HCT116 (cell line): ENCODE data around the gene HEATR5A. TPM values are rescaled to one million over a fixed set of nuclear protein-coding genes. Genes with fewer than 3 reads are reported as not detected.
A peak's percentile ranks its signal among the peaks of the same experiment; 100 is the strongest.

Source experiments
- ATAC-seq: fragments of 200-7000 bp; cut with Tn5 transposase; 2 replicates; pipeline ENCODE4 v1.9.1; 2020; ENCODE audit warnings: mild to moderate bottlenecking, moderate library complexity
- BruUV-seq: library from RNA; stranded (reverse); fragments of 400-500 nt; replicated peaks from 2 replicates; lab custom pipeline; 2021; lab: Mats Ljungman, UMichigan
- CTCF ChIA-PET: fragments of 300-600 bp; sonication (Branson Sonifier 250); formaldehyde crosslinking; loops from one replicate; lab custom pipeline; 2021; ENCODE audit warnings: antibody characterized with exemption; lab: Charles Lee
- POLR2A ChIA-PET: fragments of 300-600, 350-600 bp; sonication (Branson Sonifier 250); formaldehyde crosslinking; loops from one replicate; lab custom pipeline; 2021; ENCODE audit warnings: antibody characterized with exemption; lab: Charles Lee
- RAD21 ChIA-PET, 2 experiments: fragments of 300-600 bp; sonication (Branson Sonifier 250); formaldehyde crosslinking; loops; one replicate each; lab custom pipeline; 2023; ENCODE audit warnings: low total read pairs in 2 of 2; ENCODE audit not compliant: uncharacterized antibody in 2 of 2, unreplicated experiment in 2 of 2, low non-redundant PET in 1 of 2; lab: Charles Lee
- DNase-seq: peaks from one replicate; pipeline ENCODE4 v3.0.0-alpha.2; 2010; ENCODE audit warnings: low read depth, low spot score
- H2AFZ ChIP-seq: fragments of 200-600 bp; shearing (Covaris generic), sonication (generic); 2 replicates; pipeline ENCODE4 v1.6.1; 2017; ENCODE audit warnings: low read depth, mixed run types, mixed read lengths, antibody characterized with exemption, low read length; ENCODE audit not compliant: poor library complexity, severe bottlenecking
- H3K27ac ChIP-seq: 2 replicates; pipeline ENCODE4 v1.5.1; 2012; ENCODE audit warnings: low read depth, low read length
- H3K27me3 ChIP-seq: fragments of 200-600 bp; sonication (generic); 2 replicates; pipeline ENCODE4 v1.6.1; 2016; ENCODE audit warnings: mixed run types, low read length, mixed read lengths; ENCODE audit not compliant: insufficient read depth
- H3K36me3 ChIP-seq, 2 experiments: fragments of 200-500 bp in 1 of 2; fragments of 200-600 bp in 1 of 2; sonication (Bioruptor generic) in 1 of 2; sonication (generic) in 1 of 2; 2 replicates each; pipeline versions ENCODE4 v1.5.1 to v1.6.1; 2014 to 2016; ENCODE audit warnings: low read length in 2 of 2, inconsistent platforms in 1 of 2, mixed read lengths in 1 of 2, mixed run types in 1 of 2; ENCODE audit not compliant: insufficient read depth in 2 of 2, control insufficient read depth in 1 of 2
- H3K4me1 ChIP-seq, 2 experiments: fragments of 200-600 bp in 1 of 2; sonication (generic) in 1 of 2; 2 replicates each; pipeline versions ENCODE4 v1.5.1 to v1.6.1; 2012 to 2017; ENCODE audit warnings: low read length in 2 of 2, inconsistent platforms in 1 of 2, mild to moderate bottlenecking in 1 of 2, mixed read lengths in 1 of 2, mixed run types in 1 of 2, moderate library complexity in 1 of 2; ENCODE audit not compliant: insufficient read depth in 2 of 2, control insufficient read depth in 1 of 2
- H3K4me2 ChIP-seq: fragments of 200-600 bp; sonication (generic); 2 replicates; pipeline ENCODE4 v1.6.1; 2017; ENCODE audit warnings: mixed run types, low read length, mixed read lengths
- H3K4me3 ChIP-seq, 2 experiments: fragments of 200-600 bp in 1 of 2; sonication (generic) in 1 of 2; replicated peaks in 1 of 2; 2 replicates each; pipeline ENCODE4 v1.5.1; 2011 to 2016; ENCODE audit warnings: low read length in 2 of 2, control low read depth in 1 of 2, low read depth in 1 of 2, mild to moderate bottlenecking in 1 of 2, mixed read lengths in 1 of 2, mixed run types in 1 of 2
- H3K79me2 ChIP-seq: fragments of 200-600 bp; sonication (generic); 2 replicates; pipeline ENCODE4 v1.6.1; 2017; ENCODE audit warnings: mild to moderate bottlenecking, mixed run types, low read length, moderate library complexity, mixed read lengths; ENCODE audit not compliant: insufficient read depth
- H3K9ac ChIP-seq: fragments of 200-600 bp; sonication (generic); 2 replicates; pipeline ENCODE4 v1.6.1; 2016; ENCODE audit warnings: low read length, mixed read lengths
- H3K9me2 ChIP-seq: fragments of 200-600 bp; sonication (generic), shearing (Covaris generic); 2 replicates; pipeline ENCODE4 v1.6.1; 2017; ENCODE audit warnings: mixed run types, mild to moderate bottlenecking, moderate library complexity; ENCODE audit not compliant: insufficient read depth
- H3K9me3 ChIP-seq, 2 experiments: fragments of 200-500 bp in 1 of 2; fragments of 200-600 bp in 1 of 2; sonication (Bioruptor generic) in 1 of 2; sonication (generic) in 1 of 2; 2 replicates each; pipeline ENCODE4 v1.6.1; 2014 to 2017; ENCODE audit warnings: low read length in 2 of 2, mixed read lengths in 2 of 2, inconsistent platforms in 1 of 2, low read depth in 1 of 2, mild to moderate bottlenecking in 1 of 2, mixed run types in 1 of 2, moderate library complexity in 1 of 2; ENCODE audit not compliant: control insufficient read depth in 1 of 2, insufficient read depth in 1 of 2
- H4K20me1 ChIP-seq: fragments of 200-600 bp; sonication (generic), shearing (Covaris generic); 2 replicates; pipeline ENCODE4 v1.6.1; 2017; ENCODE audit warnings: mixed run types, mild to moderate bottlenecking, moderate library complexity; ENCODE audit not compliant: insufficient read depth
- FOSL1 ChIP-seq: IDR thresholded peaks from 2 replicates; pipeline ENCODE4 v1.6.1; 2012; ENCODE audit warnings: low read depth
- RAD21 ChIP-seq: IDR thresholded peaks from 2 replicates; pipeline ENCODE4 v1.6.1; 2012; ENCODE audit warnings: low read depth, mild to moderate bottlenecking
- SIN3A ChIP-seq: IDR thresholded peaks from 2 replicates; pipeline ENCODE4 v1.6.1; 2012; ENCODE audit warnings: low read depth
- SRF ChIP-seq: IDR thresholded peaks from 2 replicates; pipeline ENCODE4 v1.6.1; 2012; ENCODE audit warnings: low read depth
- intact Hi-C: fragments of 100-400 bp; cut with micrococcal nuclease; formaldehyde crosslinking; loops from 2 replicates; pipeline ENCODE4 v1.10.0; 2022
- total RNA-seq: library from RNA; stranded (reverse); gene quantifications from one replicate; pipeline ENCODE4 v1.2.1, GENCODE V29; 2021; ENCODE audit not compliant: unreplicated experiment
- TF ChIP-seq, protein P1 (sequence below): IDR thresholded peaks from 2 replicates; pipeline ENCODE4 v1.6.1; 2011; ENCODE audit warnings: mild to moderate bottlenecking, low read length, moderate library complexity; ENCODE audit not compliant: insufficient replicate concordance; ENCODE audit errors: extremely low read depth
- TF ChIP-seq, protein P2 (sequence below), 3 experiments: fragments of 200-600 bp in 1 of 3; sonication (generic) in 1 of 3; IDR thresholded peaks in 2 of 3; conservative IDR thresholded peaks in 1 of 3; 2 replicates each; pipeline ENCODE4 v1.5.1; 2012 to 2017; ENCODE audit warnings: low read depth in 2 of 3, low read length in 2 of 3, antibody characterized with exemption in 1 of 3, borderline replicate concordance in 1 of 3, control low read depth in 1 of 3, mild to moderate bottlenecking in 1 of 3, mixed read lengths in 1 of 3, mixed run types in 1 of 3, moderate library complexity in 1 of 3; ENCODE audit not compliant: insufficient read depth in 1 of 3

HEATR5A gene
- total RNA-seq, 1 experiment from 2014 or later = 20.9 TPM

DNA sequence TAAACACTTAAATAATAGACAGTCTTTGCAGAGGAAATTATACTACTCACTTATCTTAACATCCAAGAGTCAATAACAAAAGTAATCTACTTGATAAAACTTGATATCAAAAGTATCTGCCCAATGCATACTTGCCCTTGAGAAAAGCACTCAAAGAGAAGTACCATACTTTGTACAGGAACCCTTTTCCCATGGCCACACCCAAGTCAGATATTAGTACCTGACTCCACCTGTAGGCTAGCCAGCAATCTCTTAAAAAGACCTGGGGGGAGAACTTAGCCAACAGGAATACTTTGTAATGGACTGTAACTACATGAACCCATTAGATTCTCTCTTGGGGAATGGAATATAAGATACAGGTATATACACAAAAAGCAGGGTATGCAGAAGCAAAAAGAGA is 113.2 kb downstream of the HEATR5A start:
- intact Hi-C loops = no loop called here
- DNase-seq (no peak), ATAC-seq (peak; percentile 44; the same call in 1 of the 2 replicates)
- H3K4me1 ChIP-seq = no peaks in the 10 kb centered on the region
- POLR2A ChIA-PET = no interaction called here
- no peaks in the 10 kb centered on the region for H3K9me2 ChIP-seq
- no peak overlapping the region for H3K4me2 ChIP-seq
- no peak overlapping the region for H2AFZ ChIP-seq
- RAD21 ChIA-PET = no interaction called here
- no TSS peak for BruUV-seq
- no peaks in the 10 kb centered on the region for H3K36me3 ChIP-seq
- no peak overlapping the region for H3K27ac ChIP-seq
- no peaks in the 10 kb centered on the region for H3K79me2 ChIP-seq
- H3K9ac ChIP-seq = no peak overlapping the region
- H3K27me3 ChIP-seq = no peaks in the 10 kb centered on the region
- no peaks in the 10 kb centered on the region for H3K9me3 ChIP-seq
- H4K20me1 ChIP-seq = no peaks in the 10 kb centered on the region
- TF ChIP-seq RAD21 = peak; percentile 20; the same call in 1 of the 2 replicates
- no peak for TF ChIP-seq SIN3A
- TF ChIP-seq SRF = no peak
- TF ChIP-seq, protein P1, sequence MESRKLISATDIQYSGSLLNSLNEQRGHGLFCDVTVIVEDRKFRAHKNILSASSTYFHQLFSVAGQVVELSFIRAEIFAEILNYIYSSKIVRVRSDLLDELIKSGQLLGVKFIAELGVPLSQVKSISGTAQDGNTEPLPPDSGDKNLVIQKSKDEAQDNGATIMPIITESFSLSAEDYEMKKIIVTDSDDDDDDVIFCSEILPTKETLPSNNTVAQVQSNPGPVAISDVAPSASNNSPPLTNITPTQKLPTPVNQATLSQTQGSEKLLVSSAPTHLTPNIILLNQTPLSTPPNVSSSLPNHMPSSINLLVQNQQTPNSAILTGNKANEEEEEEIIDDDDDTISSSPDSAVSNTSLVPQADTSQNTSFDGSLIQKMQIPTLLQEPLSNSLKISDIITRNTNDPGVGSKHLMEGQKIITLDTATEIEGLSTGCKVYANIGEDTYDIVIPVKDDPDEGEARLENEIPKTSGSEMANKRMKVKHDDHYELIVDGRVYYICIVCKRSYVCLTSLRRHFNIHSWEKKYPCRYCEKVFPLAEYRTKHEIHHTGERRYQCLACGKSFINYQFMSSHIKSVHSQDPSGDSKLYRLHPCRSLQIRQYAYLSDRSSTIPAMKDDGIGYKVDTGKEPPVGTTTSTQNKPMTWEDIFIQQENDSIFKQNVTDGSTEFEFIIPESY = no peak
- TF ChIP-seq, protein P2, sequence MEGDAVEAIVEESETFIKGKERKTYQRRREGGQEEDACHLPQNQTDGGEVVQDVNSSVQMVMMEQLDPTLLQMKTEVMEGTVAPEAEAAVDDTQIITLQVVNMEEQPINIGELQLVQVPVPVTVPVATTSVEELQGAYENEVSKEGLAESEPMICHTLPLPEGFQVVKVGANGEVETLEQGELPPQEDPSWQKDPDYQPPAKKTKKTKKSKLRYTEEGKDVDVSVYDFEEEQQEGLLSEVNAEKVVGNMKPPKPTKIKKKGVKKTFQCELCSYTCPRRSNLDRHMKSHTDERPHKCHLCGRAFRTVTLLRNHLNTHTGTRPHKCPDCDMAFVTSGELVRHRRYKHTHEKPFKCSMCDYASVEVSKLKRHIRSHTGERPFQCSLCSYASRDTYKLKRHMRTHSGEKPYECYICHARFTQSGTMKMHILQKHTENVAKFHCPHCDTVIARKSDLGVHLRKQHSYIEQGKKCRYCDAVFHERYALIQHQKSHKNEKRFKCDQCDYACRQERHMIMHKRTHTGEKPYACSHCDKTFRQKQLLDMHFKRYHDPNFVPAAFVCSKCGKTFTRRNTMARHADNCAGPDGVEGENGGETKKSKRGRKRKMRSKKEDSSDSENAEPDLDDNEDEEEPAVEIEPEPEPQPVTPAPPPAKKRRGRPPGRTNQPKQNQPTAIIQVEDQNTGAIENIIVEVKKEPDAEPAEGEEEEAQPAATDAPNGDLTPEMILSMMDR (IDR thresholded peaks at IDR 0.05 in 2 of 3, conservative IDR thresholded peaks at IDR 0.05 in 1 of 3; ENCODE audit: borderline replicate concordance in 1 of 3, insufficient read depth in 1 of 3, low read depth in 2 of 3, low read length in 2 of 3) = 0 out of 6 replicates have a peak, but pooled peaks of 1 of the 3 experiments have one; percentile 21
- no peak for TF ChIP-seq FOSL1
- TF ChIP-seq, all 23 proteins: peak for 2
- CTCF ChIA-PET = no interaction called here
- no peak overlapping the region for H3K4me3 ChIP-seq
